BLaER1 (cell line): ENCODE results near the gene TMBIM1.

ENCODE experiments used
- H3K27ac ChIP-seq: shearing (Covaris generic); formaldehyde crosslinking; 2 replicates; pipeline ENCODE4 v1.8.1; 2022
- H3K27me3 ChIP-seq: shearing (Covaris generic); formaldehyde crosslinking; 2 replicates; pipeline ENCODE4 v1.8.1; 2022
- H3K36me3 ChIP-seq: shearing (Covaris generic); formaldehyde crosslinking; 2 replicates; pipeline ENCODE4 v1.8.1; 2022
- H3K4me1 ChIP-seq: shearing (Covaris generic); formaldehyde crosslinking; 2 replicates; pipeline ENCODE4 v1.8.1; 2022
- H3K4me2 ChIP-seq: shearing (Covaris generic); formaldehyde crosslinking; 2 replicates; pipeline ENCODE4 v1.8.1; 2022
- H3K4me3 ChIP-seq: shearing (Covaris generic); formaldehyde crosslinking; 2 replicates; pipeline ENCODE4 v1.8.1; 2022
- H3K9ac ChIP-seq: shearing (Covaris generic); formaldehyde crosslinking; 2 replicates; pipeline ENCODE4 v1.8.1; 2022
- H3K9me3 ChIP-seq: shearing (Covaris generic); formaldehyde crosslinking; 2 replicates; pipeline ENCODE4 v1.8.1; 2022
- H4K20me1 ChIP-seq: shearing (Covaris generic); formaldehyde crosslinking; 2 replicates; pipeline ENCODE4 v1.8.1; 2022
- Cebpa-rat ChIP-seq: shearing (Covaris generic); IDR thresholded peaks from 2 replicates; pipeline ENCODE4 v1.8.1; 2022

The TMBIM1 gene

GRCh38 chr2:218249691-218250090, 42.6 kb downstream of the TMBIM1 start:
- H3K9ac ChIP-seq = no peak overlapping the region

DNA sequence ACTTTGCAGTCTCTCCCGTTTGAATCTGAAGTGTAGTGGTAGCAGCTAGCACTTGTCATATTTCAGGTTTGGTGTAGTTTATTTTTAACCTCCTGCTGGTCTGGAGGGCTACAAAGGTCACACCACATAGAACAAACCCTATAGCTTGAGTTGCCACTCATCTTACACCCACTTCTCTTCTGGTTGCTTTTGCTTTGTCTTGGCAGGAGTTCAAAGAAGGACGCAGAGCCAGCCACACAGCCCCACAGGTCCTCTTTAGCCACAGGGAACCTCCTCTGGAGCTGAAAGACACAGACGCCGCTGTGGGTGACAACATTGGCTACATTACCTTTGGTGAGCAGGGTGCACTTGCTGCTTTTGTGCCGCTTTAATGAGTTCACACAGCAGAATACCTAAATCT, 47.1 kb downstream of the TMBIM1 start:
- Histone ChIP-seq H4K20me1 (peaks cover 25% of the 10 kb centered on the region), H3K27ac (no peak overlapping the region), H3K4me2 (no peak overlapping the region), H3K27me3 (no peaks in the 10 kb centered on the region), H3K9ac (no peak overlapping the region), H3K9me3 (no peaks in the 10 kb centered on the region), H3K4me3 (no peak overlapping the region), H3K4me1 (no peaks in the 10 kb centered on the region), H3K36me3 (peaks cover 100% of the 10 kb centered on the region)
- TF ChIP-seq Cebpa-rat = no peak

More at GRCh38 chr2:218249691-218250090, 42.6 kb downstream of the TMBIM1 start:
- Histone ChIP-seq H3K27me3 (no peaks in the 10 kb centered on the region), H3K4me2 (no peak overlapping the region), H3K4me3 (no peak overlapping the region), H4K20me1 (peaks cover 44% of the 10 kb centered on the region), H3K9me3 (no peaks in the 10 kb centered on the region), H3K4me1 (no peaks in the 10 kb centered on the region), H3K27ac (no peak overlapping the region), H3K36me3 (peaks cover 100% of the 10 kb centered on the region)
- no peak for TF ChIP-seq Cebpa-rat

- H3K27me3 ChIP-seq = no peaks in the 10 kb centered on the region
- H3K27ac ChIP-seq = no peak overlapping the region
- H3K9me3 ChIP-seq = no peaks in the 10 kb centered on the region
- peaks cover 100% of the 10 kb centered on the region for H3K36me3 ChIP-seq
- no peak overlapping the region for H3K9ac ChIP-seq
- no peak overlapping the region for H3K4me2 ChIP-seq
- no peak for TF ChIP-seq Cebpa-rat
- no peak overlapping the region for H3K4me3 ChIP-seq
- H3K4me1 ChIP-seq = no peaks in the 10 kb centered on the region
- H4K20me1 ChIP-seq = peaks cover 25% of the 10 kb centered on the region
Measured at GRCh38 chr2:218244665-218245064, 47.6 kb downstream of the TMBIM1 start.

DNA sequence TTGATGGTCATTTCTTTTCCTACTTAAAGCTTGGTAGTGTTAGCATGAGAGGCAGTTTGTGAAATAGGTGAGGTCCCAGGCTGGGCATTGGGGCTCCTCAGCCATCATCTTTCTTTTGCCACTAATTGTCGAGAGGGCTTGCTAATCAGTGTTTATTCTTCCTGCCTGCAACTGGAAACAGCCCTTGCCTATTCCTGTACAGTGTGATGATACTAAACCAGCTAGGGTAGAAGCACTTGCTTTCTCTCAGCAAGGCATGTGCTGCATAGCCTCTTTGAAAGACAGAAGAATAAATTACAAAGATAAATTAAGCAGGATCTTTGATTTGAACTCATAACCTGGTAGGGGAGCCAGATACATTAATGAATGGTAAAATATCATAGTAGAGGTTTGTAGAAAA, 48.1 kb downstream of the TMBIM1 start:
- Histone ChIP-seq H3K27ac (no peak overlapping the region), H3K4me3 (no peak overlapping the region), H3K4me1 (no peaks in the 10 kb centered on the region), H3K9ac (no peak overlapping the region), H3K4me2 (no peak overlapping the region), H4K20me1 (peaks cover 25% of the 10 kb centered on the region), H3K9me3 (no peaks in the 10 kb centered on the region), H3K27me3 (no peaks in the 10 kb centered on the region), H3K36me3 (peaks cover 100% of the 10 kb centered on the region)
- no peak for TF ChIP-seq Cebpa-rat

DNA sequence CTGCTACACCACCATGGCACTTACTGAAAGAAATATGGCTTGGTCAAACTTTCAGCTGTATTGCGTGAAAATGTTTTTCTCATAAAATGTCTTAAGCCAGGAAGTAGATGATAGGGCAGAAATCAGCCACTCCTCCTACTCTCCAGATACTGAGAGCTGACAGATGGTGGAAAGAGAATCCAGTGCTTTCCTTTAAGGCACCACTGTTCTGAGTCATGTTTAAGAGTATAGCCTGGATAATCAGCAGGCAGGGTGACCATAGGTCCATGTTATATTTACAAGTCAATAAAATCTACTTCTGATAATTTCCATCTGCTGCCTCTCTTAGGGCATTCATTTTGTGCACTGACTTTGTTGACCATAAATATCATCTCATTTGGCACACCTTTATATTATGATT, 53.4 kb downstream of the TMBIM1 start:
- H4K20me1 ChIP-seq = peaks cover 27% of the 10 kb centered on the region
- no peaks in the 10 kb centered on the region for H3K9me3 ChIP-seq
- H3K36me3 ChIP-seq = peaks cover 100% of the 10 kb centered on the region
- H3K4me2 ChIP-seq = no peak overlapping the region
- no peak overlapping the region for H3K27ac ChIP-seq
- TF ChIP-seq Cebpa-rat = no peak
- no peak overlapping the region for H3K9ac ChIP-seq
- H3K27me3 ChIP-seq = no peaks in the 10 kb centered on the region
- H3K4me1 ChIP-seq = no peaks in the 10 kb centered on the region
- no peak overlapping the region for H3K4me3 ChIP-seq

DNA sequence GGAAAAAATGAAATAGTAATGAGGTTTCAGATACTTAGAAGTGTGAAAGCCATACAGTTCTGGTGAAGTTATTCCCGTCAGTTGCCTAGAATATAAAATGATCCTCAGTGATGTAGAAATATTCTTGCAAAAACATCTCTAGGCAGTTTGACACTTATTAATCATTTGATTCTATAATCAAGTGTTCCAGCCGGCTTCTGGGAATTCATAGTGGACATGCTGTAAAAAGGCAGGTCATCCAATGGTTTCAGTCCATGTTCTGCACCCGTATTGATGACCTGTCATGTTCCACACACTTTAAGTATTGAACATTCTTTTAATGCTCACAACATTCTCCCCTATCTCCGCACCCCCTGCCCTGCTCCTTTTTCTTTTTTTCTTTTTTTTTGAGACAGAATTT, 55.5 kb downstream of the TMBIM1 start:
- peaks cover 100% of the 10 kb centered on the region for H3K36me3 ChIP-seq
- H3K4me1 ChIP-seq = no peaks in the 10 kb centered on the region
- no peak overlapping the region for H3K4me3 ChIP-seq
- no peaks in the 10 kb centered on the region for H3K9me3 ChIP-seq
- H3K9ac ChIP-seq = no peak overlapping the region
- H3K27me3 ChIP-seq = no peaks in the 10 kb centered on the region
- H3K4me2 ChIP-seq = no peak overlapping the region
- H3K27ac ChIP-seq = no peak overlapping the region
- peaks cover 31% of the 10 kb centered on the region; the same call in 1 of the 2 replicates for H4K20me1 ChIP-seq
- no peak for TF ChIP-seq Cebpa-rat

DNA sequence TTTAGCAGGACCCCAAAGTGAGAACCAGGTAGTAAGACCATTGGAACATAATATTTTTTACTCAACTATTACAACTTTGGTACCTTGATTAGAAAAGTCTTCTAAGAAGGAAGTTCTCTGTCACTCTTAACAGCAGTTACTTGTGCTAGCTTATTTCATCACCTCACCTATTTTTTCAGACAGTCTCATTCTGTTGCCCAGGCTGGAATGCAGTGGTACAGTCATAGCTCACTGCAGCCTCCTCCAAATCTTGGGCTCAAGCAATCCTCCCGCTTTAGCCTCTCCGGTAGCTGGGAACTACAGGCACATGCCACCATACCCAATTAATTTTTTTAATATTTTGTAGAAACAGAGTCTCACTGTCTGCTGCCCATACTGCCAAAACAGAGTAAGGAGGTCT, 57.3 kb downstream of the TMBIM1 start:
- H3K27me3 ChIP-seq = no peaks in the 10 kb centered on the region
- H3K4me1 ChIP-seq = peaks cover 8% of the 10 kb centered on the region
- no peak overlapping the region for H3K4me3 ChIP-seq
- no peak overlapping the region for H3K27ac ChIP-seq
- H3K9me3 ChIP-seq = no peaks in the 10 kb centered on the region
- no peak overlapping the region for H3K9ac ChIP-seq
- TF ChIP-seq Cebpa-rat = no peak
- H4K20me1 ChIP-seq = peaks cover 31% of the 10 kb centered on the region; the same call in 1 of the 2 replicates
- H3K36me3 ChIP-seq = peaks cover 100% of the 10 kb centered on the region
- H3K4me2 ChIP-seq = no peak overlapping the region

GRCh38 chr2:218234521-218234920, 57.8 kb downstream of the TMBIM1 start:
- no peak overlapping the region for H3K27ac ChIP-seq
- H3K36me3 ChIP-seq = peaks cover 99% of the 10 kb centered on the region
- no peaks in the 10 kb centered on the region for H3K27me3 ChIP-seq
- H3K4me3 ChIP-seq = no peak overlapping the region
- H3K4me2 ChIP-seq = no peak overlapping the region
- H3K4me1 ChIP-seq = peaks cover 13% of the 10 kb centered on the region
- TF ChIP-seq Cebpa-rat = no peak
- no peaks in the 10 kb centered on the region for H3K9me3 ChIP-seq
- peaks cover 35% of the 10 kb centered on the region for H4K20me1 ChIP-seq
- no peak overlapping the region for H3K9ac ChIP-seq

GRCh38 chr2:218233543-218233942, 58.8 kb downstream of the TMBIM1 start:
- no peak overlapping the region for H3K9ac ChIP-seq
- H3K9me3 ChIP-seq = no peaks in the 10 kb centered on the region
- H3K4me1 ChIP-seq = peaks cover 23% of the 10 kb centered on the region
- H4K20me1 ChIP-seq = peaks cover 36% of the 10 kb centered on the region
- H3K27ac ChIP-seq = no peak overlapping the region
- H3K27me3 ChIP-seq = no peaks in the 10 kb centered on the region
- no peak for TF ChIP-seq Cebpa-rat
- no peak overlapping the region for H3K4me3 ChIP-seq
- H3K36me3 ChIP-seq = peaks cover 94% of the 10 kb centered on the region
- H3K4me2 ChIP-seq = no peak overlapping the region

GRCh38 chr2:218230882-218231281, 61.4 kb downstream of the TMBIM1 start:
- Histone ChIP-seq H3K4me1 (peaks cover 35% of the 10 kb centered on the region), H3K4me2 (peak overlapping the region; percentile 77; the same call in 1 of the 2 replicates), H3K9me3 (no peaks in the 10 kb centered on the region), H3K36me3 (peaks cover 92% of the 10 kb centered on the region), H3K27me3 (no peaks in the 10 kb centered on the region), H3K9ac (no peak overlapping the region), H3K27ac (no peak overlapping the region), H3K4me3 (no peak overlapping the region), H4K20me1 (peaks cover 41% of the 10 kb centered on the region)
- no peak for TF ChIP-seq Cebpa-rat

GRCh38 chr2:218229851-218230250, 62.5 kb downstream of the TMBIM1 start:
- peaks cover 92% of the 10 kb centered on the region for H3K36me3 ChIP-seq
- no peak overlapping the region for H3K9ac ChIP-seq
- H3K4me2 ChIP-seq = peak overlapping the region; percentile 77

More at GRCh38 chr2:218229851-218230250, 62.5 kb downstream of the TMBIM1 start:
- Histone ChIP-seq H4K20me1 (peaks cover 49% of the 10 kb centered on the region), H3K4me1 (peaks cover 35% of the 10 kb centered on the region), H3K27ac (peak overlapping the region; percentile 77), H3K4me3 (no peak overlapping the region), H3K27me3 (no peaks in the 10 kb centered on the region), H3K9me3 (no peaks in the 10 kb centered on the region)
- TF ChIP-seq Cebpa-rat = no peak
